Transverse colon (tissue), 4 donors: ENCODE results near the gene DDX1. TPM values are rescaled to one million over a fixed set of nuclear protein-coding genes. Genes with fewer than 3 reads are reported as not detected.

Experiments
- DNase-seq: peaks from one replicate; pipeline ENCODE4 v3.0.0-alpha.2; 2019
- H3K27ac ChIP-seq, 4 donors: fragments of 200-600 bp; sonication (generic); 2 replicates each; pipeline ENCODE4 v1.5.1; 2016 to 2018; ENCODE audit warnings: inconsistent platforms in 4 of 4
- H3K27me3 ChIP-seq: fragments of 200-600 bp; sonication (generic); 2 replicates; pipeline ENCODE4 v1.5.1; 2017; ENCODE audit warnings: inconsistent platforms
- H3K36me3 ChIP-seq, 4 donors: fragments of 200-600 bp; sonication (generic); 2 replicates each; pipeline ENCODE4 v1.5.1; 2017 to 2019; ENCODE audit warnings: inconsistent platforms in 4 of 4
- H3K4me1 ChIP-seq, 4 donors: fragments of 200-600 bp; sonication (generic); 2 replicates each; pipeline ENCODE4 v1.5.1; 2017 to 2020; ENCODE audit warnings: inconsistent platforms in 4 of 4
- H3K4me3 ChIP-seq, 4 donors: fragments of 200-600 bp; sonication (generic); 1 replicate in 1 of 4; 2 replicates in 3 of 4; pipeline versions ENCODE4 v1.5.1 to v1.6.1; 2017 to 2019; ENCODE audit warnings: inconsistent platforms in 4 of 4
- H3K9me3 ChIP-seq, 2 donors: fragments of 200-600 bp; sonication (generic); 2 replicates each; pipeline ENCODE4 v1.5.1; 2017 to 2019; ENCODE audit warnings: inconsistent platforms in 2 of 2
- CTCF ChIP-seq, 5 experiments: fragments of 200-600 bp in 3 of 5; fragments of 450-650 bp in 2 of 5; sonication (generic) in 3 of 5; IDR thresholded peaks; 1 replicate in 2 of 5; 2 replicates in 3 of 5; pipeline ENCODE4 v1.5.1; 2016 to 2017; ENCODE audit warnings: antibody characterized with exemption in 5 of 5, inconsistent platforms in 3 of 5, mild to moderate bottlenecking in 2 of 5, moderate library complexity in 1 of 5
- EP300 ChIP-seq: sonication (generic); formaldehyde crosslinking; IDR thresholded peaks from one replicate; pipeline ENCODE4 v1.6.1; 2017; ENCODE audit warnings: antibody characterized with exemption, low read depth
- POLR2A ChIP-seq: fragments of 450-650 bp; IDR thresholded peaks from one replicate; pipeline ENCODE4 v1.6.1; 2016; ENCODE audit warnings: antibody characterized with exemption, mild to moderate bottlenecking, moderate library complexity
- POLR2AphosphoS5 ChIP-seq, 3 donors: sonication (generic); formaldehyde crosslinking; IDR thresholded peaks; one replicate each; pipeline ENCODE4 v1.6.1; 2016; ENCODE audit warnings: antibody characterized with exemption in 3 of 3
- WGBS, 2 donors: methylation state at CpG; one replicate each; pipeline ENCODE4 v1.1.5; 2018; ENCODE audit warnings: low coverage in 1 of 2; 5-methylcytosine and 5-hydroxymethylcytosine counted together
- in situ Hi-C, 4 donors: fragments of 200-750 bp; cut with MboI; loops; one replicate each; pipeline versions ENCODE4 v1.15.0 to v1.15.1; 2017; ENCODE audit warnings: low sequenced_read_pairs in 3 of 4, low pct_ligation_motif_present in 1 of 4, low pct_unique_long_range_greater_than_20kb in 1 of 4
- intact Hi-C: fragments of 100-400 bp; cut with DNase I; formaldehyde crosslinking; loops from one replicate; pipeline ENCODE4 v1.15.1; 2023; ENCODE audit warnings: low total_unique reads
- total RNA-seq, 4 donors: library from RNA; depleted of rRNA; stranded (reverse); fragments of >200 nt; gene quantifications; one replicate each; pipeline ENCODE4 v1.1.0, GENCODE V29; 2016

DDX1 gene
- total RNA-seq, 4 donors from 2014 or later, result 18.3 to 61.1 (median 49.9) TPM

GRCh38 chr2:15556311-15556930 lies 35.2 kb upstream of the DDX1 start:
- no peaks in the 10 kb centered on the region for H3K9me3 ChIP-seq
- H3K36me3 ChIP-seq, result peaks cover 0 to 10% (median 0%) of the 10 kb centered on the region in 4 donors
- H3K27ac ChIP-seq, result no peak overlapping the region
- intact Hi-C loops, result no loop called here
- H3K4me1 ChIP-seq, result peaks cover 4 to 16% (median 12%) of the 10 kb centered on the region in 4 donors
- no peak for TF ChIP-seq POLR2A
- TF ChIP-seq POLR2AphosphoS5 (IDR thresholded peaks at IDR 0.05), result no peak
- H3K4me3 ChIP-seq, result no peak overlapping the region
- 77 to 94% methylated on average over 4 of the region's 4 CpGs for WGBS, 2 donors
- no peak for DNase-seq
- H3K27me3 ChIP-seq, result no peaks in the 10 kb centered on the region
- in situ Hi-C loops, result no loop called here

- peaks cover 4 to 23% (median 17%) of the 10 kb centered on the region in 4 donors for H3K4me1 ChIP-seq
- H3K36me3 ChIP-seq, result no peaks in the 10 kb centered on the region
- no peak for TF ChIP-seq EP300
- no peak for TF ChIP-seq POLR2A
- TF ChIP-seq POLR2AphosphoS5 (IDR thresholded peaks at IDR 0.05), result no peak
- no peak for TF ChIP-seq CTCF (IDR thresholded peaks at IDR 0.05)
- no peak for DNase-seq
- 74 to 75% methylated on average over 5 of the region's 5 CpGs for WGBS, 2 donors
- in situ Hi-C loops (no loop called here), intact Hi-C loops (no loop called here)
- H3K27me3 ChIP-seq, result no peaks in the 10 kb centered on the region
- H3K4me3 ChIP-seq, result no peak overlapping the region
- no peaks in the 10 kb centered on the region for H3K9me3 ChIP-seq
- no peak overlapping the region for H3K27ac ChIP-seq
These were observed 33.8 kb upstream of the DDX1 start for GRCh38 chr2:15557887-15558311.

- intact Hi-C loops, result loop anchor here (1.0 kb wide), 1 partner anchor 33 kb away; no protein-coding TSS in a partner anchor
- in situ Hi-C loops, result no loop called here
- 68 to 73% methylated on average over 6 of the region's 6 CpGs for WGBS, 2 donors
These were observed 32.1 kb upstream of the DDX1 start for GRCh38 chr2:15559379-15560139.

GRCh38 chr2:15560140-15560987 lies 31.3 kb upstream of the DDX1 start:
- no peaks in the 10 kb centered on the region for H3K9me3 ChIP-seq
- in situ Hi-C loops (no loop called here), intact Hi-C loops (loop anchor here (1.0 kb wide), 1 partner anchor 32 kb away; no protein-coding TSS in a partner anchor)
- no peak for TF ChIP-seq EP300
- no peak for TF ChIP-seq POLR2A
- TF ChIP-seq CTCF (IDR thresholded peaks at IDR 0.05), result no peak
- no peak for TF ChIP-seq POLR2AphosphoS5 (IDR thresholded peaks at IDR 0.05)
- H3K36me3 ChIP-seq, result no peaks in the 10 kb centered on the region
- H3K4me3 ChIP-seq, result peak overlapping the region; percentile 69 to 84 (median 76)
- H3K27ac ChIP-seq, result peak overlapping the region; percentile 76 to 82 (median 80)
- DNase-seq, result no peak
- 3 to 4% methylated on average over 5 to 32 of the region's 32 CpGs for WGBS, 2 donors
- peaks cover 4 to 23% (median 17%) of the 10 kb centered on the region in 4 donors for H3K4me1 ChIP-seq
- no peaks in the 10 kb centered on the region for H3K27me3 ChIP-seq

More at GRCh38 chr2:15559379-15560139, 32.1 kb upstream of the DDX1 start:
- Histone ChIP-seq H3K36me3 (no peaks in the 10 kb centered on the region), H3K9me3 (no peaks in the 10 kb centered on the region), H3K4me1 (peaks cover 4 to 23% (median 17%) of the 10 kb centered on the region in 4 donors), H3K4me3 (peak overlapping the region in 1 of 4 donors; percentile 73), H3K27ac (no peak overlapping the region), H3K27me3 (no peaks in the 10 kb centered on the region)
- no peak for DNase-seq
- no peak for TF ChIP-seq POLR2A
- no peak for TF ChIP-seq CTCF (IDR thresholded peaks at IDR 0.05)
- TF ChIP-seq EP300, result no peak
- no peak for TF ChIP-seq POLR2AphosphoS5 (IDR thresholded peaks at IDR 0.05)
